GM19397 (cell line): ENCODE data around the gene IGSF9B.
A peak's percentile ranks its signal among the peaks of the same experiment; 100 is the strongest.

Experiments
- ATAC-seq: cut with Tn5 transposase; IDR thresholded peaks from one replicate; pipeline ENCODE4 v1.9.1; 2021; ENCODE audit warnings: mild to moderate bottlenecking, moderate library complexity; ENCODE audit not compliant: unreplicated experiment

The IGSF9B gene

DNA sequence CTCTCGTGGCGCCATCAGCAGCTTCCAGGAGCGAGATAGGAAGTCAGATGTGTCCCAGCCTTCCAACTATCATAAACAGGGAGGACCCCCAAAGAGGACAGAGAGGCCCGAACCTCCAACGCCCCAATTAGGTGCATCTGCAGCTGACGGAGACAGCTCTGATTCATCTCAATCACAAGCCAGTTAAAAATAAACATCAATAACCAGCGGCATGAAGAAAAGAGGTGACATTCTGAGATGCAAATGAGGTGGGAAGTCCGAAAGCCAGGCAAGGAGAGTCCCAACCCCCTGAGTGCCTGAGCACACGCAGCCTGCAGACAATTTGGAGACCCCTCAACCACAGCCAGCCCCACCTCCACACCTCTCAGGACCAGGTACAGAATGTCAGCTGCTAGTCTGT is 28.1 kb upstream of the IGSF9B start:
- ATAC-seq = no peak

DNA sequence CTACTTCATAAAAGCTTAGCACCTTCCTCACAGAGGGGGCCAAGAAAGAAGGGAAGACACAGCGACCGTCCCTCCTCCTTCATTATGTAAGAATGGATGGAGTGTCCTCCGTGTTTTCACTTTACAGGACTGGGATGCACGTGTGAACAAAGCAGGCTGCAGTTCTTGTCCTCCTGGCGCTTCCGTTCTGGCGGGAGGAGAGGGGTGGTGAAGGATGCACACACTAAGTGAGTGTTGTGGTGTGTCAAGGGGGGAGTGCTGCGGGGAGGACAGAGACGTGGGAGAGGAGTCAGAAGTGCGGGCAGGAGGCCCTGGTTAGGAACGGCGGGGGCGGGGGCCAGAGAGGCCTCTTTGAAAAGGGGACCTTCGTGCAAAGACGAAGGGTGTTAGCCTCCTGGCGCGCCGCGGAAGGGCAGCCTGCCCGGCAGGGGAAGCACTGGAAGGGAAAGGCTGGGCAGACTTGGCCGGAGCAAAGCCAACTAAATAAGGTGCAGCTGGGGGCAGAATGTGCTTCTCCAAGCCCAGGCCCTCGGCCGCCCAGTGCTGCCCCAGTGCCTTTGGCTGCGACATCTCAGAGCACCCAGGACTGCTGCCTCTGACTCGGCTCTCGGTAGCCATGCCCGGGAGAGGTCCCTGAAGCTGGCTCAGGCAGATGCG is 27.0 kb upstream of the IGSF9B start:
- ATAC-seq = no peak

DNA sequence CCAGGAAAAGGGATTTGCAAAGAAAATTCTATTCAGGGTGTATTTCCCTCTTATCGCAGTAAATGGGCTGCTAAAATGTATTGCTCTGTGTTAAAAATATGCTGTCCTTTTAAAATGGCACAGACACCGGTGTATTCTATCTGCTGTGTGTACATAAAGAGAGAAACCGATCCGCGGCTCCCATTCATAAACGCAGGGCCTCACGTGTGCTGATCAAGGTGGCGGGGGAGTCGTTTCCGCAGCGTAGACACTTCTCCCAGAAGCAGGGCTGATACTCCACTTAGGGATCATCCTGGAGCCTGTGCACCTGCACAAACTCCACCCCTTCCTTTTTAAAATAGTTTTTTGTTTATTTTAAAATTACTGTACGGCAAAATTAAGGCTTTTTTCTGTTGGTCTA is 26.1 kb upstream of the IGSF9B start:
- no peak for ATAC-seq

DNA sequence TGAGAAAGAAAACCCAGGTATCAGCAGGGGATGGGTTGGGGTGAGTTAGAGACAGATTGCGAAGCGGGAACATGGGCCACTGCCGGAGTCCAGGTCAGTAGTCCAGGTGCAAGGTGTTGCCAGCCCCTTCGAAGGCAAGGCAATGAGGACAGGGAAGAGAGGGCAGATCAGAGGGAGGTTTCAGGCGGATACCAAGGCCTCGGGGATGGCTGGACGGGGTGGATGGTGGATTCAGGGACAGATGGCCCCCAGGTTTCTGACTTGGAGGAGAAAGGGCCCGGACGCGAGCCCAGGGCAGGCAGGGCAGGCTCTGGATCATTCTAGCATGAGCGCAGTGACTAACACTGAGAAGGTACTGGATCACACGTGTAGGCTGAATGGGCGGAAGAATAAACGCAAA is 25.4 kb upstream of the IGSF9B start:
- no peak for ATAC-seq

DNA sequence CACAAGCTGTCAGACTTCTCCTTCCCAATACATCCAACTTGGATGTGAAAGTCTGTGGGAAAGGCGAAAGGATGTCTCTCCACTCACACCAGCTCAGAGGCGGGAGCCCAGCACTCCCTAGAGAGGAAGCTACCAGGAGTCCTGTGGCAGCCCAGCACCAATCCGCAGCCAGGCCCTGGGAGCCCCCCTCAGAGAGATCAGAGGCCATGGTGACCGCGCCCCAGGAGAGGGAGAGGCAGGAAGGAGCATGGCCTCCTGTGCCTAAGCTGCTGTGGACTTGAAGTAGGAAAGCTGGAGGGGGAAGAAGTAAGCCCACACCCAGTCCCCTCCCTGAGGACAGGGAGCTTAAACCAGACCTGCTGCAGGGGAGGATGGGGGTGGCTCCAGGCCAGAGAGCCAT is 24.4 kb upstream of the IGSF9B start:
- no peak for ATAC-seq

DNA sequence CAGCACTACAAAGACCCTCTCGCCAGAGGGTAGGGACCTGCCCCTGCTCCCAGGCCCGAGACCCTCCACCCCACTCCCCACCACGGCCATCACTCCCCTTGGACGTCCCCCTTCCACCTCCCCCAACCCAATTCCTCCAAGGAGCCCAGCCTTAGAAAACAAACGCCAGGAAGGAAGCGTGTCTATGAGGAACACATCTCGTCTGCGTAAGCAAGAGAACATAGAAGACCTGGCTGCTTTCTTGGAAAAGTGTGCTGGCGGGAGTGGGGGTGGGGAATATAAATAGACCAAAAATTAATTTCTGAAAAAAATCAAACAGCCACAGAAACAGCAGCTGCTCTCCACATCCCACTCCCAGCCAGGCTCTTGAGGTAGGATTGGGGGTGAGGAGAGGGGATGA is 23.9 kb upstream of the IGSF9B start:
- ATAC-seq = no peak

DNA sequence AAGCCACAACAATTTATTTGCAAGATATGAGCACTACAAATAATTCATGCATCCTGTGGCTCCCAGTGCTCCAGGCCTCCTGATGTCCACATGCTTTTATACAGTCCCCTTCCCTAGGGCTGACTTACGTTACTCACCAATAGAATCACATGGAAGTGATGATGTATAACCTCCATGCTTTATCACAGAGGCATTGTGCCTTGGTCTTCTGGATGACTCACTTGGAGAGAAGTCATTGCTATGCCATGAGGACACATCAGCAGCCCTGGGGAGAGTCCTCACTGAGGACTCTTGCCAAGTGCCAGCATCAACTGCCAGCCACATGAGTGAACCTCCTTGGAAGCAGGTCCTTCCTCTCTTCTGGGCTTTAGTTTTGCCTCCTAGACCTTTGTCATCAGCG is 22.0 kb upstream of the IGSF9B start:
- no peak for ATAC-seq

DNA sequence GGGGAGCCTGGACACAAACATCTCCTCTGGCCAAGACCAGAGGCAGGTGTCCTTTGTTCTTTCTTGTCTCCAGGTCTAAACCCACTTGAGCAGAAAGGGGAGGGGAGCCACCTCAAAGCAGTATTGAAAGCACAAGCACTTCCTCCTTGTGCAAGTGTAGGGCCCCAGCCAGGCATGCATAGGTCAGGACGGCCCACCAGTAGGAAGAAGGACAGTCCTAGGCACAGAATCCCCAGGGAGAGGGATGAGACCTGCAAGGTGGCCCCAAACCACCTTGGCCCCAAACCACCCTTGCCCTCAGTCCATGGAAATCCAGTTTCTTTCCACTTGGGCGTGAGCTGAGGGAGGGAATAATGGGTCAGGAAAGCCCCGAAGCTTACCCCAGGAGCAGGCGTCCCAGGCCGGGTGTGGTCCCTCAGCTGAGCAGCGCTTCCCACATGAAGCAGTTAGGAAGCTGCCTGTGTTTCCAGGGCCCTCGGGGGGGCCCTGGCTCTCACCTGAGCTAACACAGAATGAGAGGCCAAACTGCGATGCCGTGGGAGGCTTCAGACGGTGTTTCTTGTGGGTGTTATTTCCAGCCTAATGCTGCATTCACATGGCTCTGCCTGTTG is 20.4 kb upstream of the IGSF9B start:
- peak; percentile 81 for ATAC-seq

DNA sequence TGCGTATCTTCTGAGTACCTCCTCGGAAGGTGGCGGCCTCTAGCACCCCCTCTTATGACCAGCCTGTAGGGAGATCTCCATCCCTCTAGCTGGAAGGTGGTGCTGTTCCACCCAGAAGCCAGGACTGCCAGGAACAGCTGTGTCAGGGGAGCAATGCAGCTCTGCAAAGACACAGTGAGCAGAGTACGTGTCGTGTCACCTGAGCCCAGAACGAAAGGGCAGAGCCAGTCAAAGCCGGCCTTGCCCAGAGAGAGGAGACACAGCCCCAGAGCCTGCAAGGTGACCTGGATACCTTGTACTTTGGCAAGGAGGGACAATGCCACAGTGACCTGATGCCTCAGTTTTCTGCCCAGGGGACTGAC is 18.7 kb upstream of the IGSF9B start:
- ATAC-seq = no peak

DNA sequence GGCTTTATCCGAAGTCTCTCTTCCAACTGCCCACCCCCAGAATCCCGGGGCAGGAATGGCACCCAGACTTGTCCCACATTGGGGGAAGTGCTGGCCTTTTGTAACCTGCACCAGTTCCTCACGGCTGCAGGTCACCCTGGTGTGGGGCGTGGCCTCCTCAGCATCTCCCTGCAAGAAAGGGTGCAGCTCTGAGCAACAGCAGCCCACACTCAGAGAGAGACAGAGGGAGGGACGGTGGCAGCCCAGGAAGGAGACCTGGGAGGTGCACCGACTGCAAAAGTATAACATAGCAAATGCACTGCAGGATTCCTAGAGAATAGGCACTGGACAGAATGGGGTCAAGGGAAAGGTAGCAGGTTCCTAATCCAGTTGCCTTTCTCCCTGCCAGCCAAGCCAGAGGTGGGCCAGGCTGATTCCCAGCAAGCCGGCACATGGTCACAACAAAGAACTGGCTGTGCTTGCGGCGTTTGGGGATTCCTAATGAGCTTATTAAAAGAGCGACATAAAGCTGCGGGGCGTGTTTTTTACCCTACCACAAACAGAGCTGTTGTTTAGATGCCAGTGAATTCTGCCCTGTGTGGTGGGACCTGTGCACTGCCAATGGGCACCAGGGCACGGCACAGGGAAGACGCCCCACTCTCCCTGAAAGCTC is 18.2 kb upstream of the IGSF9B start:
- no peak for ATAC-seq

DNA sequence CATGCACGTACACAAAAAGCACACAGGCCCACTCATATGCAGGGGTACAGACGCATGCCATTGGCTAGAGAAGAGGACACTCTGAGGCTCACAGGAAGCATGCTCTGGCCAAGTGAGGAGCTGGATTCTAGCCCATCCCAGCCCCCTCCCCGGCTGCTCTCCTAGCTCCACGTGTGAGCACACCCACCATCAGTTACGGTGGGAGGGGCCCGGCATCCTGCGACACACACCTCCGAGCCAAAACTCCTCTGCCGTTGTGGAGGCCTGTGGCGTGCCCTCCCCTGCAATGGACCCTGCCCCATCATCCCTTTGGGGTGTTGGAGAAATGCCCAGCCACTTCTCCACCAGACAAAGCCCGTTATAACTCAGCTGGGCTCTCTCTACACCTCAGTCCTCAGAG is 15.1 kb upstream of the IGSF9B start:
- ATAC-seq = no peak

DNA sequence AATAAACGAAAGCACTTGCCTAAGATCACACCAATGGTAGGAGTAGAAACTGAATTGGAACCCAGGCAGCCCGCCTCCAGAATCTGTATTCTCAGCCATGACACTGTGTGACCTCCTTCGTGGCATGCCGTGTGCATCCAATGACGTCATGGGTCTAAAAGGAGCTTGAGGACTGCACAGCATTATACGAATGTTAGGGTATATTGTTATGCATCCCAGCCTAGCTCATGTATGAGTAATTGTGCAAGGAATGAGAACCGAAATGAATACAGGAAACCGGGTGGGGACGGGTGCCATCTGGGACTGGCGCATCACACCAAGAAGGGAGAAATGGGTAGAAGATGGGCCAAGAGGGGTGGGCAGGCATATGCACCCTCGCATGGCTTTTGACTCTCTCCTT is 12.3 kb upstream of the IGSF9B start:
- no peak for ATAC-seq

DNA sequence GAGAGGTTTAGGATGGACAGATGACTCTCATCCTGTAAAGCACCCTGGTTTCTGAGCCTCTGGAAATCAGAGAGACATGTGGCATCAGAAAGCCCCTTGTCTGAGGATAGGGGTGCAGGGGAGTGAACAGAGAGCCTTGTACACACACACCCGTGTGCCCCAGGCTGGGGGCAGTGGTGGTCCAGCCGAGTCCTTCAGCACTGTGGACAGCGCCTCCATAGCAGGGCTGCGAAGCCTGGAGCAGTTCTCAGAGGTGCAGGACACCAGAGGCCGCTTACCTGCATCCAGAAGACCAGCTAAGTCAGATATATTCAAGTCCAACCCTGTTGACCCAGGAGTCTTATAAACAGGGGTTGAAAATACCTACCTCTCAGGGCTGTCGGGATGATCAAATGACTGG is 11.5 kb upstream of the IGSF9B start:
- ATAC-seq = no peak

DNA sequence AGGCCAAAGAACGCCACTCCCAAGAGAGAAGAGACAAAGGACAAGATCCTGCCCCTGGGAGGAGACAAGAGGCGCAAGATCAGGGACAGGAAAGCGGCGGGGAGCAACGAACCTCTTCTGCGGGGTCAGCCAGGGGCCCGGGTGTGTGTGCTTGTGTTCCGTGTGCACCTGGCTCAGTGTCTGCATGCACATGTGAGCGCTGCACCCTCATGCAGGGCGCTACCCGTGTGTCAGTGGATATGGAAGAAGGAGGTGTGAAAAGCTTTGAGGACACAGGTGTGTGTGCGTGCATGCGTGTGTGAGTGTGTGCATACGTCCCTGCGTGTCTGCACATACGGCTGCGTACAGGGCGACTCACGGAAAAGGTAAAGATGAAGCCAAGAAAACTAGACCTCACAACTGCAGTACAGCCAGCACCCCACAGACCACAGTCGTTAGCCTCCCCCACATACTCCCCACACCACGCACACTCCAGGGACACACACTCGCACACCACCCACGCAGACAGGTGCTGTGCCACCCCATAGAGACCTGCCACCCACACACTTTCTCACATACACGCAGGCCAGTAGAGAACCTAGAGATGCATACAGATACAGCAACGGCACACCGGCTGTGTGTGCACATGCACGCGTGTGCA is 11.0 kb upstream of the IGSF9B start:
- no peak for ATAC-seq

DNA sequence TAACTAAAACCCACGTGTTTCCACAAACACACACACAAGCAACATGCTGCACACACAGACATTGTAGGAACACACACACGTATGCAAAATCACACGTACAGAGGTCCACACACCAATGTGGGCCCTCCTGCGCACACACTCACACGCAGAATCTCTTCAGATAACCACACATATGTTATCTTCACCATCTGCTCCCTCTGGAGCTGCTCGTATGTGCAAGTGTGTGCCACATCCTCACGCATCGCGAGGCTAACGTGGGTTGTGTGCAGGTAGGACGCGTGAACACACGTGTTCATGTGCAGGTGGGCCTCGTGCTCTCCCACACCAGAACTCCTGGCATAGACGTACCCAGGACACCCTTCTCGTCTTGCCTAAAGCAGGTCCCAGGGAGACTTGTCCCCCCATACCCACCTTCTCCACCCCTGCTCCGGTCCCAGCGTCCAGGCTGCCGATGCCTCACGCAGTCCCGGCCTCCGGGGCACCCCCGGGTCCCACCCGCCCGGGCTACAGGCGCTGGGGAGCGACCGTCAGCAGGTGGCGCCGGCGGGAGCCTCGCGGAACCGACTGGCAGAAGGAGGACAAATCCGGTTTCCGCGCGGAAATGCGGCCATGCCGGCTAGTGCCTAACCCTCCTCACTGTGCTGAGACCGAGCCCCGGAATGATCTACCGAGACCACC is 10.3 kb upstream of the IGSF9B start:
- ATAC-seq = no peak

DNA sequence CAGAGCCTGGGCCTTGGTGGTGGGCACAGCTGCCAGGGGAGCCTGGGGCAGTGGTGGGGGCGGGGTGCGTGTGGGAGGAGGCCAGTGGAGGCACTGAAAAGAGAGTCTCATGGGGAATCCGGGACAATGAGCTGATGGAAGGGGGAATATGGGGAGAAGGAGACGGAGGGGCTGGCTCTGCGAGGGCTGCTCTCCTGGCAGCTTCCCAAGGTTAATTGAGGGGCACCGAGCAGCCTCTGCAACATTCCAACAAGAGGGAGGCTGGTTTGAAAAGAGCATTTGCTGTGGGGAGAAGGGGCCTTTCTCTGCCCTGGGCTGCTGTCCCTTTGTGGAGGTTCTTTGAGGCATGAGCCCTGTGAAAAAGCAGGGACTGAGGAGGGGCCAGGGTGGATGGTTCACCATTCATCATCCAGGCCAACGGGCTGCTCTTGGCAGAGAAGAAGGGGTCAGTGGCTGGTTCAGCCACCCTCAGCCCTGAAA is 9.4 kb upstream of the IGSF9B start:
- ATAC-seq = no peak

DNA sequence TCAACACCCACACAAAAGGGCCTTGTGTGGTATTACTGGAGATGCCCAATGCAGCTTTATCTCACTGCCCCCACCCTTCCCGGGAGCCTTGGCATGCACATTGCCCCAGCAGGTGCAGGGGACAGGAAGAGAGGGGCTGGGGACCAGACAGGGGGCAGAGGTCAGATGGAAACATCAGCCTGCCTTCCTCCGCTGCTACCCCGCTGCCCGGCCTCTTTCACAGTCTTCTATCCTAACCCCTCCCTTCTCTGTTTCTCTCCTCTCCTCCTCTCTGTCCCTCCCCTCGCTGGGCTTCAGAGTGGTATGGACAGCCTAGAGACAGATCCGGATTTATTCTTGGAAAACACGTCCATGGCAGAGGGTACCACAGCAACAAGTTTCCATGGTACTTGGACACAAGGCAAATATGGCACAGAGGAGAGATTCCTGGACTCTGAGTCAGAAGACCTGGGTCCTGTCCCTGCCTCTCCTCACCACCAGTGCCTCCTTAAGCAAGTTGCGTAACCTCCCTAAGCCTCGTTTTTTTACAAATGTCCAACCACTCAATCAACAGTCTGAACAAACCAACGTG is 8.3 kb upstream of the IGSF9B start:
- ATAC-seq = no peak

DNA sequence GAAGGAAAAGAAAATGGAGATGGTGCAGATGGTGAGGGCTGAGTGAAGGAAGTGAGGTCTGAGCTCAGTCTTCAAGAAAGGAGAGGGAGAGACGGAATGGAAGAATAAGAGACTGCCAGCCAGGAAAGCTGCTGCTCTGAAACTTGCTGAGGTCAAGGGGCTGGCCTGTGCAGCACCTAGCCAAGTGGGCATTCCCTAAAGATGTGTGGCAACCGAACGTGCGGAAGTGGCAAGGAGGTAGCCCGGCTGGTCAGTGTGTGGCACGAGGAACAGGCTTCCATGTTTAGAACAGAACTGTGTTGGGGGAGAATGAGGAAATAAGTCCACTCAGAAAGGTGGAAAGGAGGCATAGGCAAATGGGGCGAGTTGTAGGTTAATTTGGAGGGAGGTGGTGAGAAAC is 7.6 kb upstream of the IGSF9B start:
- no peak for ATAC-seq

DNA sequence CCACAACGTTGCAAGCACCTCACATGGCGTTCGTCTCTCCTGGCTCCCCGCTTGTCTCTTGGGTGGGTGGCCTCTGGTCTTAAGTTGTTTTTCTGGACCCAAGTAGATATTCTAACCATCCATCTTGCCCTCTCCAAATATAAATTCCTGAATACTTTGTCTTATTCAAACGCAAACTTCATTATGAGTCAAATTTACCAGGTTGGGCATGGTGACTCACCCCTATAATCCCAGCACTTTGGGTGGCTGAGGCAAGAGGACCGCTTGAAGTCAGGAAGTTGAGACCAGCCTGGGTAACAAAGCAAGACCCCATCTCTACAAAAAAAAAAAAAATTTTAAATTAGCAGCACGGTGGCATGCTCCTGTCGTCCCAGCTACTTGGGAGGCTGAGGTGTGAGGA is 5.1 kb upstream of the IGSF9B start:
- ATAC-seq = no peak

DNA sequence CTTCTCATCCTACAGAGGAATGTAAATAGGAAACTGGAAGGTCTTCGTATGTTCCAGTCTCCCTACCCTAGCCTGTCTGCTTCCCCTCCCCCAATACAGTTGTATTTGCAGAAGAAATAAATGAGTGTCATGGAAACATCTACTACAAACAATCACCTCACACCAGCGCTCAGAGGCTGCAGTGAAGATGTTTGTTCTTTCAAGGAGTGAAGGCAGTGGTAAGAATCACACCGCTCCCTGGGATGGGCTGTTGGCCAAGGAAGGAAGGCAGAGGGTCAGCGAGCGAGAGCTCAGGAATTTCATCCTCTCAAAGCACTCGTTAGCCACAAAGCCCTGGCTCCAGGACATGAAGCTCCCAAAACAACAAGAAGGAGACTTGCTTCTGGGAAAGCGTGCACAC is 1.1 kb upstream of the IGSF9B start:
- no peak for ATAC-seq

DNA sequence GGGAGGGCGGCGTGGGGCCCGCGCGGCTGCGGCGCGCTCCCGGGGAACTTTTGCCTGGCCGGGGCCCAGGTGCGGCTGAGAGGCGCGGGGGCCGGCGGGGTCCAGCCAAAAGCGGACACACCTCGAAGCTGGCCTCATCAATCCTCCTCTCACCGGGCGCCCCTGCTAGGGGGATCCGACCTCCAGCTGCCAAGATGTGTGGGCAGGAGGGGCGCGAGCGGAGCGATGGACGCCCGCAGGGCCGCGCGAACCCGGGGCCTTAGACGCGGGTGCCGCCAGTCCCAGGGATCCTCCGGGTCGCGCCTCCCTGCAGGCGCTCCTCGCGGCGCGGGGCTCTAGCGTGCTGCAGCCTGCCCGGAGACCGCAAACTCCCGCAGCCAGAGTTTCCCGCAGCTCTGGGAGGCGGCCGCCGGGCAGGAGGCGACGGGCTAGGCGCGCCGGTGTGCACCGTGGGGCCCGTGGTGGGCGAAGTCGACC is 785 bp downstream of the IGSF9B start:
- ATAC-seq = no peak
